Activated CD4-positive, CD25-positive, alpha-beta regulatory T cell (primary cell): ENCODE results near the gene LAIR2.
"Not testable (repeated sequence)": the region's sequence is repeated elsewhere in the genome, so short reads cannot be mapped to it uniquely, and the experiment has no call there.

Source experiments
- DNase-seq, 4 experiments: peaks; one replicate each; lab custom pipeline; 2025; lab: John Stamatoyannopoulos, UW

Gene LAIR2

DNA sequence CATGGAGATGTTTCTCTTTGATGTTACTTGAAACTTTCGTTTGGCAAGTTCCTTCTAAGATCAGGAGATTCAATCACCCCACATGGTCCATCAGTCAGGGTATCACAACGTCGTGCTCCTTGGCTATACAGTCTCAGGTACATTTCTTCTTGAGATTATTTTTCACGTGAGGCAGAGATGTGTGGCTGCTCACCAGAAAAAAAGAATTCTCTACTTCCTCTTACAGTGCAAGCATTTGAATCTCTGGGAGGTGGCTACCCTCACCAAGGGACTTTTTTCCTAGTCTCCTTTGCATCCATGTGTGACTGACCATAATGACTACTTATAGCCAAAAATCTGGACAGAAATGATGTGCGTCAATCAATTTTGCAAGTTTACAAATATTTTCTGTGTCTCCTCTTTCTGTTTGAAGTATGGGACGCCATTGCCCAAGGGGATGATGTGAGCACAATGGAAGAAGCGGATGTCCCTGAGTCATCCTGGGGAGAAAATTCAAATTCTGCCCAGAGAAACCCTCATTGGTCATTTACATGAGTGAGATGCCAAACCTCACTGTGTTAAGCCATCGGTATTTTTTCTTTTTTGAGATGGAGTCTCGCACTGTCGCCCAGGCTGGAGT is 8.6 kb upstream of the LAIR2 start:
- no peak for DNase-seq

GRCh38 chr19:54495284-54495683 is 7.3 kb upstream of the LAIR2 start:
- not testable (repeated sequence) for DNase-seq

DNA sequence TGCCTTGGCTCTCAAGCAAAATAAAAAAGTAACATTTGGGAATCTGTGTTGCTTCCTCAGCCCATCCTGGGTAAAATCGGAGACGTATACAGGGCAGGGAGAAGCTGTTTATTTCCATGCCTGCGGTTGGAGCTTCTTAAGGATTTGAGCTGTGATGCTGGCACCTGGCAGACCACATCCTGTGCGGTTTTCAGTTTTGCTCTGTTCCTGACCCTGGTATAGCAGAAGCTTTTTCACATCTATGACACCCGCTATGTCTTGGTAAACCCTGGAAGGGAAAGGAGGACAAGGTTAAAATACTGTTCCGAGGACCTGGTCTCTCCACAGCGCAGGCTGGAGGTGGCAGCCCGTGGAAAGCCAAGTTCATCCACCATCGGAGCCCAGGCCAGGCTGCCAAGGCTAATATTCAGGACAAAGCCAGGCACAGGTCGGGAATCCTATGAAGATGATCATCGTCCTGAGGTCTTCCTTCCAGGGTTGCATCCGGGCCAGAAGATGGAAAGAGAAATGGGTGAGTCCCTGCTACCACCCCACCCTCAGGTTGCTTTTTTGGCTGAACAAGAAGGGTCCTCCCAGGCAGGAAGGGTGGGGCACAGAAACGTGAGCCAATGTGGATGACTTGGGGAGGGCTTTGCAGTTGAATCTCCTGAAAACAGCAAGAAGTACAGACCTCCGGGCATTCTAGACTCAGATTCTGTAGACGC is 4.7 kb upstream of the LAIR2 start:
- not testable (repeated sequence) for DNase-seq

DNA sequence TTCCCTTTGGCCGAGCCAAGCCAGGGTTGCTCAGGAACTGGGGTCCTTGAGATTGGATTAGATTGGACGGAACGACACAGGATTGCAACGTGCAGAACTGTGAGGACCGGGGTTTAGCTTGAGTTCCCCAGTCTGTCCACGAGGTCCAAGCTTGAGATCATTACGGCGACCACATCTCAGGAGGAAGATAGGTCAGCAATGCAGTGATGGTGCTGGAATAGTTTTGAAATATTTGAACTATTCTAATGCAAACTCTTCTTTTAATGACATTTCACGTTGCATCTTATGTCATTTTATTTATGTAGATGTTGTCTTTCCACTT is 4.2 kb upstream of the LAIR2 start:
- not testable (repeated sequence) for DNase-seq

DNA sequence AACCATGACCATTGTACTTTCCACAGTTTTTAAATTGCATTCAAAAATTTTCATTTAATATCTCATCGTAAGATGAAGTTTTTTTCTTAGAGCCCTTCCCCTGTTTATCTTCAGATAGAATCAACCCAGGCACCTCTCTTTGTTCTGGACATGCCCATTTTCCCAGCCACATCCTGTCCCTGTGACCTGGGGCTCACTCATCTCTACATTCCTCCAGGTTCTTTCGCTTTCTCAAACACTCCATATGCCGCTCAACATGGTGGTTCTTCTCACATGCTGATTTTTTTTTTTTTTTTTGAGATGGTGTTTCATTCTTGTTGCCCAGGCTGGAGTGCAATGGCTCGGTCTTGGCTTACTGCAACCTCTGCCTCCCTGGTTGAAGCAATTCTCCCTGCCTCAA is 2.9 kb downstream of the LAIR2 start:
- not testable (repeated sequence) for DNase-seq

DNA sequence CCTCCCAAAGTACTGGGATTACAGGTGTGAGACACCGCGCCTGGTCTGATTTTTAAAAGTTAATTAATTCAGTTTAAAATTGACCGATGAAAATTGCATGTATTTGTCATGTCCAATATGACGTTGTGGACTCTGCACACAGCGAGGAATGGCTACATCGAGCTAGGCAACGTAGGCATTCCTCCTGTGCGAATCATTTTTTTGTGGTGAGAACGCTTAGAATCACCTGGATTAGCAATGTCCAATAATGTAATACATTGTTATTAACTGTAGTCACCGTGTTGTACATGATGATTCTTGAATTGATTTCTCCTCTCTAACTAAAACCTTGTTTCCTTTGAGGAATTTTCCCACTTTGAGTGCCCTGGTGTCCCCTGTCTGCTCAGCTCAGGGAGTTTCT is 3.4 kb downstream of the LAIR2 start:
- no peak for DNase-seq

DNA sequence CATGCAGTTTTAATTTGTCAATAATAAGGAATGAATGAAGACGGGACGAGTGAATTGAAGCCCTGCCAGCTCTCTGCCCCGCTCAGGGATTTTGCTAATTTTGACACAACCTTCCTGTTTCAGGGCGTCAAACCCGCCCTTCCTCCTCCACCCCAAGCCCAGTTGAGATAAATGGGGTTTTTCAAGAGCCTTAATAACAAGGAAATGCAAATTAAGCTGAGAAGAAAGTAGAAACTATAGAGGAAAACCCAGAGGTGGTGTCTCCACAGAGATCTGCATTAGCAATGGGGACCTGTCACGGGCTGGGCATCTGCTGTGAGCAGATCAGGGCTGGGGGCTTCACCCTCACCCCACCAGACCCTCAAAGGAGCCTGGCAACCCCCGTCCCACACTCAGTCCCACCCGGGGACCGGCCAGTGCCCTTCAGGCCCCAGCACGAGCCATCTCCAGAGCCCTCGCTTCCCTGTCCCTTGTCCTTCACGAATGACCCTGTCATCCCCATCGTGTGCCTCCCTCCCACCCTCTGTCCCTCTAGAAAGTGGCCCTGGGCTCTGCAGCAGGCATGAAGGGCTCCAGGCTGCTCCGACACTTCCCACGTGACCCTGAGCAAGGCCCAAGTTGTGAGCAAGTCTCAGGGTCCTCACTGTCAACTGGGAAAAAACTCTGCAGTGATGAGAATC is 4.5 kb downstream of the LAIR2 start:
- not testable (repeated sequence) for DNase-seq

DNA sequence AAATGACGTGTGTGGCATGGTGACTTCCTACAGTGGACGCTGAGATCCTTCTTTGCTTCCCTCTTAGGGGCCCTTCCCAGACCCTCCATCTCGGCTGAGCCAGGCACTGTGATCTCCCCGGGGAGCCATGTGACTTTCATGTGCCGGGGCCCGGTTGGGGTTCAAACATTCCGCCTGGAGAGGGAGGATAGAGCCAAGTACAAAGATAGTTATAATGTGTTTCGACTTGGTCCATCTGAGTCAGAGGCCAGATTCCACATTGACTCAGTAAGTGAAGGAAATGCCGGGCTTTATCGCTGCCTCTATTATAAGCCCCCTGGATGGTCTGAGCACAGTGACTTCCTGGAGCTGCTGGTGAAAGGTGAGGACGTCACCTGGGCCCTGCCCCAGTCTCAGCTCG is 5.2 kb downstream of the LAIR2 start:
- no peak for DNase-seq

DNA sequence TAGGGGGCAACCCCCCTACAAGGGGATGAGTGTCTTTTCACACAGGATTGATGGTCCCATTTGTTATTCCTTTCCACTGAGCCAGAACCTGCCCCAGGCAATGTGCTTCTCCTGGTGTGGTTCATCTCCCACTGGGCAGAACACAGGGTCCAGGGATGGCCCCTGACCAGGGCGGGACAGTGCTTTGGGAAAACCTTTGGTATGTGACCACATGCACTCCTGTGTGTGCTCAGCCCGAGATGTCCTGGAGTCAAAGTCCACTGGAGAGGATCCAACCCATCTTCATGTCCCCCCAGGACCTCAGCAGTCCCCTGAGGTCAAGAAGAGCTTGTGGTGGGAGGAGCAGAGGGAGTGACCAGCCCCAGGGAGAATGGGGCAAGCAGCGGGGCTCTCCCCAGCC is 5.9 kb downstream of the LAIR2 start:
- DNase-seq: not testable (repeated sequence)

DNA sequence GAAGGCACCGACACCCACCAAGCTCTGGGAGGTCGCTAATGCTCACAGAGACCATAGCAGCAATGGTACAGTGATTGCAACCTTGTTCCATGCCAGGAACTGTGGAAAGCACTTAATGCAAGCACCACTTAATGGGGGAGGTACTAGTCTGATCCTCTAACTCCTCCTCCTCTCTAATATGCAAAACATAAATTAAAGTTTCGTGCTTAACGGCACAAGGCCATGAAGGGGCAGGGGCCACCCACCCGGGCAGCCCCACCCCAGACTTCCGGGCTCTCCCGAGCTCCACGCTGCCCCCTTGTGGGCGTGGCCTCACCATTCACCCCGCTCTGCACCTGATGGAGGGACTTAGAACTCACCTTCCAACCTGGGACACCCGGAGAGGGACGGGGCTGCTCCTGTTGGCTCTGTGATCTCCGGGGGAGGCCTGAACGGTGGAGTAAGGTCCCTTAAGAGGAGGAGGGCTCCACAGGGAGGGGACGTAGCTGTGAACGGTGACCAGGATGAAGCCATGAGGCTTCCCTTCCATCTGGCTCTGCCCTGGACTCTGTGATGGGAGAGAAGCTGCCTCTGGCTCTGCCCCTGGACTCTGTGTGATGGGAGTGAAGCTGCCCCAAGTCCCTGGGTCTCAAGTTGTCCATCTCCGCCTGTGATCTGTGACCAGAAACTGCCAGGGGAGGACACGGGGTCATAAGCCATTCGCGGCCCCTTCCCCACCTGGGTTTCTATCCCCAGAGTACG is 6.7 kb downstream of the LAIR2 start:
- not testable (repeated sequence) for DNase-seq

DNA sequence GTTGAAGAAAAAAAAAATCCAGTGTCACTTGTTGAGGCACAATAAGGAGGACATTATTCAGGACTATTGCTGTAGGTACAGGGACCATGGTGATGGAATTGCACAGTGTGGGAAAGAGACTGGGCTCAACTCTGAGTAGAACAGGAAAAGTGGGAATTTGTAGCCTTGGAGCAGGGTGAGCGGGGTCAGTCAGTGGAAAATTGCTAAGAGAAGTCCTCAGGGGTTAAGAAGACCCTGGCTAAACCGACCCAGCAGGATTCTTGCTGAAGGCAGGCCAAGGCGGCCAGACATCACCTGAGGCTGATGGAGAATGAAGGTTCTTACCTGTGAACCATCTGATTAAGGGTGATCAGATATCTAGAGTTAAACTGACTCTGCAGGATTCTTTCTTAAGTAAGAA is 12.5 kb downstream of the LAIR2 start:
- DNase-seq: no peak

- DNase-seq: peak in 2 of 4 experiments; percentile 21 to 40
These were observed 14.9 kb downstream of the LAIR2 start for GRCh38 chr19:54517483-54517882.

GRCh38 chr19:54518844-54519243 is 16.2 kb downstream of the LAIR2 start:
- DNase-seq: no peak

GRCh38 chr19:54521022-54521859 is 18.6 kb downstream of the LAIR2 start:
- no peak for DNase-seq

DNA sequence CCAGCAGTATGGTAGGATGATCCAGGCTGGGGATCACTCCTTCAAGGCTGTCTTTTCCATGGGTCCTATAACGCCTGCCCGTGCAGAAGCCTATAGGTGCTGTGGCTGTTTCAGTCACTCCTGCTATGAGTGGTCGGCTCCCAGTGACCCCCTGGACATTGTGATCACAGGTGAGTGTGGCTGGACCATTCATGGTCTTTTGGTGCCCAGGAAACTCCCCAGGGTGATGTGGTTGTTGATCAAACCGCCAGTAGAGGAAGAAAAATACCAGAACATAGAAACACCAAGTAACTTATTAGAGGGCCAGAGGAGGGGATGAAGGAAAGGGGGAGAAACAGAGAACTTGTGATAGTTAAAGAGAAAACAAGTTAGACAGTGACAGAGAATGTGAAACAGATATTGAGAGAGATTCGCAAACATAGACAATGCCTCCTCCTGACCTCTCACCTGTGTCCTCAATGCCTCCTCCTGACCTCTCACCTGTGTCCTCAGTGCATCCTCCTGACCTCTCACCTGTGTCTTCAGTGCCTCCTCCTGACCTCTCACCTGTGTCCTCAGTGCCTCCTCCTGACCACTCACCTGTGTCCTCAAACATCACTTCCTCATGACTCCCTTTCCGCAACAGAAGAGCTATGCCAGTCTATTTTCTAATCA is 19.4 kb downstream of the LAIR2 start:
- no peak for DNase-seq

- DNase-seq: no peak
These were observed 20.8 kb downstream of the LAIR2 start for GRCh38 chr19:54523403-54523802.

DNA sequence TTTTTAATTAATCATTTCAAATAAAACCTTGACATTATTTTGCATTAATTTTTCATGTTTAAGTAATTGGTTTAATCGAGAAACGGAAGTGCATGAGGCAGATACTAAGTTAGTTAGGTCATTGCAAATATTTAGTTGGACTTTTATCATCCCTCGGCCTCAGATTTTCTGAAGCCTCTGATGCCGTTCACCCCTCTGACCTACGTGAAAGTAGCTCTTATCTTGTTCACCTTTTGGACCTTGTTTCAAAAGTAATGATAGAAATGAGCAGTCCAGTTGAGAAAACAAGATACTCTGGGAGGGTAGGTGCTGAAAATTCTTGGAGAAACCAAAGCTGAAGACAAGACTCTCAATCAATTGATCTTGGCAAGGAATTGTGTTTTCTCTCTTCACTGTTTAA is 23.0 kb downstream of the LAIR2 start:
- DNase-seq: no peak

GRCh38 chr19:54526972-54527371 is 24.3 kb downstream of the LAIR2 start:
- DNase-seq: no peak

DNA sequence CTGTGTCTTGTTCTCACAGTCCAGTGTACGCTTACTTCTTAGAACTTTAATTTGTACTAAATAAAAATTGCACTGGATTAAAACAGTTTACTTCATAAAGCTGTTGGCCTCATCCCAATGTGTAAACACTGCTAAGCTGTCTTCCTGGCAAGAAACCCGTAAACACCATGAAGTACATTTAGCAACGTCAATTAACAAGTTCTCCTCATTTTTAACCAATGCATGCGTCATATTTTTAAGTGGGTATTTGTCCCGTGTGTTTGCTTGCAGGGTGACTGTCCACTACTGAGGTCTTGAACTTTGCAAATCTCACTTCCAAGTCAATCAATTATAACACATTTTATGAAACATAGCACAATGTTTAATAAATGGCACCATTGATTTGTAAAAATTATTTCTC is 28.2 kb downstream of the LAIR2 start:
- no peak for DNase-seq

GRCh38 chr19:54532528-54532927 is 29.9 kb downstream of the LAIR2 start:
- DNase-seq: no peak

GRCh38 chr19:54533476-54533875 is 30.8 kb downstream of the LAIR2 start:
- no peak for DNase-seq
